HG03571 (cell line): ENCODE results near the gene PTTG1IP.

Experiments used
- ATAC-seq: cut with Tn5 transposase; IDR thresholded peaks from one replicate; pipeline ENCODE4 v1.9.1; 2021; ENCODE audit not compliant: unreplicated experiment

The PTTG1IP gene

GRCh38 chr21:44909719-44910118, 36.2 kb upstream of the PTTG1IP start:
- no peak for ATAC-seq

DNA sequence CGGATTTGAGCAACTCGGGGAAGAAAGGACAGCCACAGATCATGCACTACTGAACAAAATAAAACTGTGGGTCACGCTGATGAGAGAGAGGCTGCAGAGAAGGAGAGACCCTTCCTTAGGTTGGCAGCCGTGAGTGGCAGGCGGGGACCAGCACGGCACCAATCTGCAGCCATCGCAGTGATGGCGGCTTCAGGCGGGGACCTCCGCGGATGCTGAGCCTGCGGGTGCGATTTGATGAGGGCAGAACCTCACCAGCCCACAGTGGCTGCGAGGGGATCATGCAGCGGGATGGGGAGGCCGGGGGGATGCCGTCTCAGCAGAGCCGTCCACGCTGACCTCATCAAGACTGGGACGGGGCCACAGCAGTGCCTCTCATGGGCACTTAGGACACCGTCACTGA, 35.4 kb upstream of the PTTG1IP start:
- no peak for ATAC-seq

- no peak for ATAC-seq
These were observed 34.7 kb upstream of the PTTG1IP start for GRCh38 chr21:44907966-44908895.

- ATAC-seq: no peak
These were observed 33.9 kb upstream of the PTTG1IP start for GRCh38 chr21:44907225-44907965.

DNA sequence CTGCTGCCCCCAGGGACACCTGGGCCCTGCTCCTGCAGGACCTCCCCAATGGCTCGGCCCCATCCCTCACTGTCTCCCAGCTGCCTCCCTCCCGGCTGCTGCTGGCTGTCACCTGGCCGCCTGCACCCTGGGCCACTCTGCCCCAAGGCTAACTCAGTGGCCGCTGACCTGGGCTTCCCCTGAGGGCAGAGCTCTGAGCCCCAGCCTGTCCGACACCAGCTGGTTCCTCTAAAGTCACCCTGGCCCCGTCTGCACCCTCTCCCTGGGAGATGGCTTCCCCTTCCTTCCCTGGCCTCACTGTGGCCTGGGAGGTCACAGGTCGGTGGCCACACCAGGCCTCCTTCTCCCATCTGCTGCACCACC, 32.2 kb upstream of the PTTG1IP start:
- no peak for ATAC-seq

DNA sequence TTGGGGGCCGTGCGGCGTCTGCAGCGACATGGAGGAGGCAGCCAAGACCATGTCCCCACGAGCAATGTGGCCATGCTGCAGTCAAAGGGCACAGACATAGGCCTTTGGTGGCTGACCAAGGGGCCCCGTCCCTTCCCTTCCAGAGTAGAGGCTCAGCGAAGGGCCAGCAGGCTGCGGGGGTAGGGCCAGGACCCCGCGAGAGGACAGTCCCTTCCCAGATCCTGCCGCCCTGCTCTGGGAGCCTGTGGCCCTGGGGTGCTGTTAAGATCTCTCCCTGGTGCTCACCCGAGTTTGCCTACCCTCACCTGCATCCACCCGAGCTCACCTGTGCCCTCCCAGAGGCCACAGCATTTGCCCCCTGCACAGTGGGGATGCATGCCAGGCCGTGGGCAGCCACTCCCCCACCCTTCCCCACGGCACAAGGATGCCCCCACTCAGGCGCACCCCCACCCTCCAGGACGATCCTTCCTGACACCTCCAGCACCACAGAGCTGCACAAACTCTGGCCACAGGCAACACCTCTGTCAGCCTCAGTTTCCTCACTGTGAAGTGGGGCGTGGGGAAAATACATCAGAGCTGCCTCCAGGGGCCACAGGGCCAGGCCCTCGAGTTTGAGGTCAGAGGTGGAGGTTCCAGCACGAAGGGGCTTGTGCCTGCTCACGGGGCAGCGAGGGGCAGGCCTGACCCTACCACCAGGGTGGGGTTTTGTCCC, 31.7 kb upstream of the PTTG1IP start:
- ATAC-seq: no peak

- ATAC-seq: no peak
These were observed 30.8 kb upstream of the PTTG1IP start for GRCh38 chr21:44904141-44904923.

GRCh38 chr21:44903689-44904088, 30.2 kb upstream of the PTTG1IP start:
- no peak for ATAC-seq

- no peak for ATAC-seq
These were observed 29.7 kb upstream of the PTTG1IP start for GRCh38 chr21:44903050-44903685.

- ATAC-seq: no peak
These were observed 29.0 kb upstream of the PTTG1IP start for GRCh38 chr21:44902268-44903049.

DNA sequence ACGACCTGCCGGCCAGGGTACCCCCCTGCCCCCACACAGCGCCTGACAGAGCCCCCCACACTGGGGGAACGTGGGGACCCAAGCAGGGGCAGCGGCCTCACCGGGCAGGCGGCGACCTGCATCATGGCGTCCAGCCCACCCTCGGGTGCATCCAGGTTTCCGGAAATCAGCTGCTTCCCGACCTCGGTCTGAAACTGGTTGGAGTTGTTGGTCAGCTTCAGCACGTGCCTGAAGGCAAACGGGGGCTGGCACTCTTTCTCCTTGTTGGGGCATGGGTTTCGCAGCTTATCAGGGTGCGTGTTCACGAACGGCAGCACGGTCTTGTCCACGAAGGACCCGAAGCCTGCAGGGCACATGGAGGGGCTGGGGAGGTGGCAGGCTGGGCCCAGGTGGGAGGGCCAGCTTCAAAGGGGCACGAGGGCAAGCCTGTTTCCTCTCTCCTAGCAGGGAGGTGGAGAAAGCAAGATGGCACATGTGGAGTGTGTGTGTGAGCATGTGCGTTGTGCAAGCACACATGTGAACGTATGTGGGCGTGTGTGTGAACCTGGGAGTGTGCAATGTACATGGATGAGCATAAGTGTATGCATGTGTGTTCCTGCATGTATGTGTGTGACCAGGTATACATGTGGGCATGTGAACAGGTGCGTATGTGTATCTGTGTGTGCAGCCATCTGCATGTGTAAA, 28.0 kb upstream of the PTTG1IP start:
- ATAC-seq: no peak

DNA sequence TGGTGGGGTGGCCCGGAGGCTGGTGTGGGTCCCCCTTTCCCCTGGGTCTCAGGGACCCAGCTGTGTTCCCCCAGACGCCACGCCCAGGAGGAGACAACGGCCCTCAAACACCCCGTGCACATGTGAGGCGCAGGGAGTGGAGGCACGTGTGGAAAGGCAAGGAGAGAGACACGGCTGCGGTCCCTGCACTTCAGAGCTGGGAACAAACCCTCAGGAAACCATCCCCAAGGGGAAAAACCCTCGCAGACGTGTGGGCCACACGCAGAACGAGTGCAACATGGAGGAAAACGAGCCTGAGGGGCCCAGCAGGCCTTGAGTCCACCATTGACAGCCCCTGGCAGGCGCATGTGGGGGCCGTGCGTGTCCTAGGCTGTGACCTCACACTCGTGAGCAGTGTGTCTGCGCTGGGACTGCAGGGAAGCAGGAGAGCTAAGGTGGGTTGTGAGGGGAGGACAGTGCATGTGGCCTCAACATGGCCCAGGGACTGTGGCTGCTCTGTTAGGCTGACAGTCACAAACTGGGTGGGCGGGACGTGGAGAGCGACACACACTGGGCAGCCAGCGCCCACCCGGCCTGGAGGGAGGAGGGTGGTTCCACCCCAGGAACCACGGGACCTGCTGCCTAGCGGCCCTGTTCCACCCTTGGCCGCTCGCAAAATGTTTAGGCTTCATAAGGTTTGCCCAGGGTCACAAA, 27.2 kb upstream of the PTTG1IP start:
- no peak for ATAC-seq

GRCh38 chr21:44899768-44900558, 26.5 kb upstream of the PTTG1IP start:
- no peak for ATAC-seq

DNA sequence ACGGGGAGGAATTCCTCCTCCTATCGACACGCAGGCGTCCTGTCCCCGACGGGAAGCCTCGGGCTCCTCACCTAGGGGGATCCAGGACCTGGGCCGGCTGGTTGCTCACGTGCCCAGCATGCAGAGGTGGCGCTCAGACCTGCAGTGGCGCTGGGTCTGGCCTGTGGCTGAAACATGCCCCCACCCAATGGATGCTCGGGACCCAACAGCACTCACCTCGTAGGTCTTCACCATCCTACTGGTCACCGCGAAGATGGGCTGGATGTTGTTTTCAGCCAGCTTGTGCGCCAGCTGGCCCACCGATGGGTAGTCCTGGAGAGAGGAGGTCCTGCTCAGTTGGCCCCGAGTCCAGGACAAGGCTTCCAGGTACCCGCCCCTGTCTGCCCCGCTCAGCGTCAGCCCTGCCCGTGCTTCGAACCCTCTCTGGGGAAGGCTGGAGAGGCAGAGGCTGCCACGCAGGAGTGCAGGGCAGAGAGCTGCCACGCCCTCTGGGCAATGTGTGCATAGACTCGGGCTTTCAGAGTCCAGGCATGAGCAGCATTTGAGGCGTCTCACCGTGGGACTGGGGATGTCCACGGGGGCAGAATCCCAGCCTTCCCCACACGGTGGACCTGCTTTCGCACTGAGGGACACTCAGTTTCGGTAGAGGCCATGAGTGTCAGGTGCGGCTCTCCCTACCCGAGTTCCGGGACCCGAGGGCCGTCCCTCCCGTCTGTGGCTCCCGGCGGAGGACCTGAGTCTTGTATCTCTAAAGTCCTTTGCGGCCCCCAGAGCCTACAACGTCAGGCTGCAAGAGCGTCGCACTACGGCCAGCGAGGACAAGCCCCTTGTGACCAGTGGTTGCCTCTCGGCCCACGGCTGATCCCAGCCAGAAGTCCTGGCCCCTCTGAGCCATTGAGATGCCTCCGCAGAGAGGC, 25.6 kb upstream of the PTTG1IP start:
- no peak for ATAC-seq

DNA sequence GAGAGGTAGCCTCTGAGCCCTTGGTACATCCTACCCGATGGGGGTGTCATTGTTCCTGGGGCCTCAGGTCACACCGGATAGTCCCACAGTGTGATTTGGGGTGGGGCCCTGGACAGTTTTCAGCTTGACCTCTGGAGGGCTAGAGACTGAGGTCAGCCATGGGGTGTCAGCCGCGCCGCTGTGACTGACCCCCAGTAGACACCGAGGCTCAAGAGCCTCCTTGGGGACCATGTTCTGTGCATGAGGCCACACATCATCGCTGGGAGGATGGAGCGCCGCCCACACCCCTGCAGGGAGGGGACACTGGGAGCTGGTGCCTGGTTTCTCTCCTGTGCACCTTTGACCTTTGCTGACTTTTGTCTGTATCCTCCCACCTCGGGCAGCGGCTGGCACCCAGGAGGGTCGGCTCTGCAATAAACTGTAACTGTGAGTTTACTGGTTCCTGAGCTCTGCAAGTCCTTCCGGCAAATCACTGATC, 24.6 kb upstream of the PTTG1IP start:
- ATAC-seq: no peak

- no peak for ATAC-seq
These were observed 24.0 kb upstream of the PTTG1IP start for GRCh38 chr21:44897326-44898010.
